SK-N-MC (cell line): Measurements from ENCODE around the gene CELA2A.

ENCODE experiments used
- EZH2 ChIP-seq: fragments of 200-600 bp; sonication (generic); IDR thresholded peaks from one replicate; pipeline ENCODE4 v1.6.1; 2017; ENCODE audit warnings: antibody characterized with exemption
- POLR2AphosphoS5 ChIP-seq: IDR thresholded peaks from 2 replicates; pipeline ENCODE4 v1.6.1; 2012; ENCODE audit warnings: mild to moderate bottlenecking, low read depth, low read length, borderline replicate concordance

GRCh38 chr1:15483971-15484370 is 27.4 kb downstream of the CELA2A start:
- TF ChIP-seq POLR2AphosphoS5: no peak
- TF ChIP-seq EZH2: no peak
